Brain microvascular endothelial cell (primary cell): Measurements from ENCODE around the gene CA10.

Experiments used
- DNase-seq: peaks from one replicate; pipeline ENCODE4 v3.0.0-alpha.2; 2020
- H3K27ac ChIP-seq: fragments of 250-450 bp; sonication (Bioruptor Pico); 2 replicates; pipeline ENCODE4 v1.5.1; 2020; ENCODE audit warnings: mild to moderate bottlenecking, moderate library complexity
- H3K27me3 ChIP-seq: fragments of 250-450 bp; sonication (Bioruptor Pico); replicated peaks from 2 replicates; pipeline ENCODE4 v1.5.1; 2020; ENCODE audit warnings: mild to moderate bottlenecking
- H3K36me3 ChIP-seq: fragments of 250-450 bp; sonication (Bioruptor Pico); replicated peaks from 2 replicates; pipeline ENCODE4 v1.5.1; 2020; ENCODE audit warnings: mild to moderate bottlenecking
- H3K4me3 ChIP-seq: 2 replicates; pipeline ENCODE4 v1.5.1; 2011; ENCODE audit warnings: low read depth, mild to moderate bottlenecking, control low read depth, low read length, moderate library complexity
- in situ Hi-C: cut with HindIII; loops from 2 replicates; pipeline ENCODE4 v1.10.0; 2017; ENCODE audit warnings: low sequenced_read_pairs, low pct_ligation_motif_present
- TF ChIP-seq, protein P1 (sequence below): IDR thresholded peaks from 2 replicates; pipeline ENCODE4 v1.5.1; 2011; ENCODE audit warnings: low read depth, mild to moderate bottlenecking, moderate library complexity, low read length, control low read depth, inconsistent platforms; ENCODE audit errors: missing control alignments

The CA10 gene

DNA sequence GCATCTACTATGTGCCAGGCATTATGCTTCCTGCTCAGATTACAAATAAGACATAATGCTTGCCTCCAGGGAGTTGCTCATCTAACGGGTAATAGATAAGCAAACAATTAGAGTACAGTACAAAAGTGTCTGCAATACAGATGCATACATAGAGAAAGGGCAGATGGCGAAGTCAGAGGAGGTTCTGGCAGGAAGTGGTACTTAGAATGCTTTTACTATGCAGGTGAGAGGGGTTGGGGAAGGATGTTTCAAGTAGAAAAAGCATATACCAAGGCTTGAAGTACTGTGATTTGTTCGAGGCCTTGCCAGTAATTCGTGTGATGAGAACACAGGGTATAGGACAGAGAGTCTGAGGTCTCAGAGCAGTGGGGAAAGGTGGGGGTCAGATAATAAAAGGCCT lies 548.4 kb downstream of the CA10 start:
- TF ChIP-seq, protein P1, sequence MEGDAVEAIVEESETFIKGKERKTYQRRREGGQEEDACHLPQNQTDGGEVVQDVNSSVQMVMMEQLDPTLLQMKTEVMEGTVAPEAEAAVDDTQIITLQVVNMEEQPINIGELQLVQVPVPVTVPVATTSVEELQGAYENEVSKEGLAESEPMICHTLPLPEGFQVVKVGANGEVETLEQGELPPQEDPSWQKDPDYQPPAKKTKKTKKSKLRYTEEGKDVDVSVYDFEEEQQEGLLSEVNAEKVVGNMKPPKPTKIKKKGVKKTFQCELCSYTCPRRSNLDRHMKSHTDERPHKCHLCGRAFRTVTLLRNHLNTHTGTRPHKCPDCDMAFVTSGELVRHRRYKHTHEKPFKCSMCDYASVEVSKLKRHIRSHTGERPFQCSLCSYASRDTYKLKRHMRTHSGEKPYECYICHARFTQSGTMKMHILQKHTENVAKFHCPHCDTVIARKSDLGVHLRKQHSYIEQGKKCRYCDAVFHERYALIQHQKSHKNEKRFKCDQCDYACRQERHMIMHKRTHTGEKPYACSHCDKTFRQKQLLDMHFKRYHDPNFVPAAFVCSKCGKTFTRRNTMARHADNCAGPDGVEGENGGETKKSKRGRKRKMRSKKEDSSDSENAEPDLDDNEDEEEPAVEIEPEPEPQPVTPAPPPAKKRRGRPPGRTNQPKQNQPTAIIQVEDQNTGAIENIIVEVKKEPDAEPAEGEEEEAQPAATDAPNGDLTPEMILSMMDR, result no peak
- H3K4me3 ChIP-seq, result no peak overlapping the region
- no peaks in the 10 kb centered on the region for H3K27me3 ChIP-seq
- no peaks in the 10 kb centered on the region for H3K36me3 ChIP-seq
- no peak for DNase-seq
- no peak overlapping the region for H3K27ac ChIP-seq
- in situ Hi-C loops, result no loop called here

DNA sequence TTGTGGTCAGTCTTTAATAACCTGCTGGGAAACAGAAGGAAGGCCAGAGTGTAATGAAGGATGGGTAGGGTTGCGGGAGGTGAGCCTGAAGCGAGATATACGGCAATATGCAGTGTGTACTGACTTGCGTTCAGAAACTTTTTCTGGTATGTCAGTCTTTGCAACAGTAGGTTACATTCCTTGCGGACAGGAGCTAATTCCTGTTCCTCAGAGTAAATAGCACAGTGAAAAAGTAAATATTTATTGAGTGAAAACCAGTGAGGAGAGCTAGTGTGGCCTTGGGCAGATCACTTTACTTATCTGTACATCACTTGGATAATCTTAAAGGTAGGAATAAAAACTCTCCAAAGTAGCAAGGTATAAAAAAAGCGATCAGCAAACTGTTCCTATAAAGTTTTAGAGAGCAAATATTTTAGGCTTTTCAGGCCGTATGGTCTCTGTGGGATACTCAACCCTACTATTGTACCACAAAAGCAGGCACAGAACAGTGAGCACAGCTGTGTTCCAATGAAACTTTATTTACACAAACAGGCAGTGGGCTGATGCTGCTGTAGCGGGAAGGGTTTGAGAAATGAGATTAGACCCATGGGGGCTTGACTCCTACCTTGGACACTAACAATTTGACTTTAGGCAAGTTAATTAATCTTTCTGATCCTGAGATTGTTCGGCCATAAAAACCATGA lies 550.1 kb downstream of the CA10 start:
- no peak for DNase-seq
- Histone ChIP-seq H3K4me3 (no peak overlapping the region), H3K36me3 (no peaks in the 10 kb centered on the region), H3K27ac (no peak overlapping the region), H3K27me3 (no peaks in the 10 kb centered on the region)
- in situ Hi-C loops, result no loop called here
- TF ChIP-seq, protein P1, result no peak

DNA sequence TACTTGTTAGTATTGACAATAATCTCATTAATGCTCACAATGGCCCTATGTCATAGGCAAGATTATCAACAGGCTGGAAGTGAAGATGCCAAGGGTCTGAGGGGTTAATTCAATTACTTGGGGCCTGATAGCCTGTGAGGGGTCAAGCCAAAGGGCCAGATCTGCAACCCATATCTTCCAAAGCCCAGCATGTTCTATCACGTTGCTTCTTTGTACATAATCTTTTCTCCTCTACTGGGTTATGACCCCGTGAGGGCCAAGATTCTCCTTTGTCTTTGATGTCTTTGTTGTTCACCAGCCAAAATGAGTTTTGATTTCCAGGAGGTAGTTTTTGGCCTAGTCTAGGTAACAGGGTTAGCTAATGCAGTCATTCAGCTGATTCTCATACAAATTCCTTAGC lies 551.0 kb downstream of the CA10 start:
- Histone ChIP-seq H3K27me3 (no peaks in the 10 kb centered on the region), H3K27ac (no peak overlapping the region), H3K36me3 (no peaks in the 10 kb centered on the region), H3K4me3 (no peak overlapping the region)
- DNase-seq, result no peak
- in situ Hi-C loops, result no loop called here
- TF ChIP-seq, protein P1, result no peak

DNA sequence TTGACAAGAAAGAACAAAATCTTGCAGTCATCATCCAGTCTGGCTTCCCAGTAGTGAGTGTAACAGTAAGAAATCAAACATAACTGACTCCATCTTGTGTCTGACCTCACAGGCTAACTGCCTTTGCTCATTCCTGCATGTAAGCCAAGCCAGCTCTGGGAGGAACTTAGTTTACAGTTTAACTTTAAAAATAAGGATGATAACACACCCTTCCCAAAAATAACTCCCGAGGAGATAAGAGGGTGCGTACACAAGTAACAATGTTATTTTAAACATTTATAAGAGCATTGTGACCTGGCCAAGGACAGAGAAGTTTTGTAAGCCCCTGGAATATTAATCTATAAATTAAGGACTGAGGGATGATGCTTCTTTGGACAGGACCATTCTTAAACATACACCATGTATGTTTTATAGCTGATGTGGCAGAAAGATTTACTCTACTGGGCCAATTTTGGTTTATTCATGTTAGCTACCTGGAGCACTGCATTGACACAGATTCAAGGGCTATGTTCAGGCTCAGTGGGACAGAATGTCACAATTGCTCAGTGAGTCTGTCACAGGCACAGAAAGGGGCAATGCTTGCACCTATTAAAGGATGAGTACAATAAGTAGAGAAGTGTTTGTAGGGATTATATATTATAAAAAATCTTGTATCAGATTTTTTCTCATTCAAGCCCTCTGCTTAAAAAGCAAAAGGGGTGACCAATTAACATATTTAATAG lies 554.1 kb downstream of the CA10 start:
- in situ Hi-C loops, result no loop called here
- no peak for DNase-seq
- no peak overlapping the region for H3K4me3 ChIP-seq

DNA sequence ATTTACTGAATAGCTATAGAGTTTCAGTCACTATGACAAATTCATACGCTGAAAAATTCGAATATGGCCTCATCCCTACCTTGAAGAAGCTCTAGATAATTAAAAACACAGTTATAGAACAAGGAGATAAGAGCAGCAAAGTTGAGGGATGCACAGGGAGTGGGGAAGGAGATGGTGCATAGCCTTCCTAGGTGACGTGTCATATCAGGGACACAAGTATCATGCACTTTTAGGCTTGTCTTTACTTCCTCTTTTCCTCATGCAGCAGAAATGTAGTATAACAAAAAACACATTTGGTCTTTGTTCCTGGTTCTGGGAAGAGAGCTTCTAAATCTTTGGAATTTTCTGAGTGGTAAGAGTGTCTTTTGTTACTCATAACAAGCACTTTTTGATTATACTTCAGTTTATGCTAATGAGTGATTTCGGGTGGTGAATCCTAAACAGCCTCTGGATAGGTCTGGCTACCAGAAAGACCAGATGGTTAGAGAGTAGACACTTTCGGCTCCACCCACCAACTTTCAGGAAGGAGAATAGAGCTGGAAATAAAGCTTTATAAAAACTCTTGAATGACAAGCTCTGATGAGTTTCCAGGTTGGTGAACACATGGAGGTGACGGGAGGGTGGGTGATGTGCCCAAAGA lies 556.8 kb downstream of the CA10 start:
- in situ Hi-C loops, result no loop called here
- H3K4me3 ChIP-seq, result no peak overlapping the region
- no peak for DNase-seq
- no peak overlapping the region for H3K27ac ChIP-seq
- no peaks in the 10 kb centered on the region for H3K27me3 ChIP-seq
- TF ChIP-seq, protein P1, result no peak
- no peaks in the 10 kb centered on the region for H3K36me3 ChIP-seq

More for the DNA sequence above, 554.1 kb downstream of the CA10 start:
- H3K36me3 ChIP-seq, result no peaks in the 10 kb centered on the region
- no peak overlapping the region for H3K27ac ChIP-seq
- TF ChIP-seq, protein P1, result no peak
- no peaks in the 10 kb centered on the region for H3K27me3 ChIP-seq
